ENCODE measurements around the gene MSLN. TPM values are rescaled to one million over a fixed set of nuclear protein-coding genes. Genes with fewer than 3 reads are reported as not detected.

MSLN gene
- total and polyA plus RNA-seq, 9 of the 15 experiments (the other 6 are each of a cell fraction or from before 2014, with no cell fraction given), result not detected

DNA sequence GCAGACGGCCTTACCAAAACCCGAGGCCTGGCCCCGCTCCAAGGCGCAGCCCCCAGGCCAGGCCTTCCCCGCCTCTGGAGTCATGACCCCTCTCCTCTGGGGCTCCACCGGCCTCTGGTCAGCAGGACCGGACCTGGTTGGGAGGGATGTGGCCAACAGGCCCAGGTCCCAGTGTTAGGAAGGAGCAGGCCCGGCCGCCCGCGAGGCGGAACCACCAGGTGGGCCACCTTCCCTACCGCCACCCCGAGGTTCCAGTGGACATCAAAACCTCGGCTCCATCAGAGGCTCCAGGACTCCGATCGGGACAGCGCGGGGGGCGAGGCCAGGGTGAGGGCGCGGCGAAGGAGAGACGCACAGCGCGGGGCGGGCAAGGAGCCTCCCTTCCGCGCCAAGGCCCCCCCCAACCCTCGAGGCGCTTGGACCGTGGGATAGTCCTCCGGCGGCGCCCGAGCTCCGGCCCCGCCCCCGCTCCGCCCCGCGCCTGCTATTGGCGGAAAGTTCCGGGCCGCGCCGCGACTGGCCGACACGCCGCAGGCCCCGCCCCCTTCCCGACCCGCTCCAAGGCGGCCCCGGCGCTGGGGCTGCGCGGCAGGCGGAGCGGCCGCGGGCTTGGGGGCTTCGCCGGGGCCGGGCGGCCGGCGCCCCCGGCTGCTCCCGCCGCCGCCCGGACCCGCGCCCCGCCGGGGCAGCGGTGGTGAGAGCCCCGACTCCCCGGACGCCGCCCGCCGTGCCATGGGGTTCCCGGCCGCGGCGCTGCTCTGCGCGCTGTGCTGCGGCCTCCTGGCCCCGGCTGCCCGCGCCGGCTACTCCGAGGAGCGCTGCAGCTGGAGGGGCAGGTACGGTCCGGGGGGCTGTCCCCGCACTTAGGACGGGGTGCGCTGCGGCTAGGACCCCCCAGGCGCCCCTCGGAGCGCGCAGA lies 45.7 kb upstream of the MSLN start, which contains the start of gene METRN (continued):
- TF ChIP-seq, protein P1, sequence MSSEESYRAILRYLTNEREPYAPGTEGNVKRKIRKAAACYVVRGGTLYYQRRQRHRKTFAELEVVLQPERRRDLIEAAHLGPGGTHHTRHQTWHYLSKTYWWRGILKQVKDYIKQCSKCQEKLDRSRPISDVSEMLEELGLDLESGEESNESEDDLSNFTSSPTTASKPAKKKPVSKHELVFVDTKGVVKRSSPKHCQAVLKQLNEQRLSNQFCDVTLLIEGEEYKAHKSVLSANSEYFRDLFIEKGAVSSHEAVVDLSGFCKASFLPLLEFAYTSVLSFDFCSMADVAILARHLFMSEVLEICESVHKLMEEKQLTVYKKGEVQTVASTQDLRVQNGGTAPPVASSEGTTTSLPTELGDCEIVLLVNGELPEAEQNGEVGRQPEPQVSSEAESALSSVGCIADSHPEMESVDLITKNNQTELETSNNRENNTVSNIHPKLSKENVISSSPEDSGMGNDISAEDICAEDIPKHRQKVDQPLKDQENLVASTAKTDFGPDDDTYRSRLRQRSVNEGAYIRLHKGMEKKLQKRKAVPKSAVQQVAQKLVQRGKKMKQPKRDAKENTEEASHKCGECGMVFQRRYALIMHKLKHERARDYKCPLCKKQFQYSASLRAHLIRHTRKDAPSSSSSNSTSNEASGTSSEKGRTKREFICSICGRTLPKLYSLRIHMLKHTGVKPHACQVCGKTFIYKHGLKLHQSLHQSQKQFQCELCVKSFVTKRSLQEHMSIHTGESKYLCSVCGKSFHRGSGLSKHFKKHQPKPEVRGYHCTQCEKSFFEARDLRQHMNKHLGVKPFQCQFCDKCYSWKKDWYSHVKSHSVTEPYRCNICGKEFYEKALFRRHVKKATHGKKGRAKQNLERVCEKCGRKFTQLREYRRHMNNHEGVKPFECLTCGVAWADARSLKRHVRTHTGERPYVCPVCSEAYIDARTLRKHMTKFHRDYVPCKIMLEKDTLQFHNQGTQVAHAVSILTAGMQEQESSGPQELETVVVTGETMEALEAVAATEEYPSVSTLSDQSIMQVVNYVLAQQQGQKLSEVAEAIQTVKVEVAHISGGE (CRISPR knock-in tag; IDR thresholded peaks at IDR 0.05), result 0 out of 6 replicates have a peak, but pooled peaks of 1 of the 3 experiments have one; percentile 3
- TF ChIP-seq, protein P2, sequence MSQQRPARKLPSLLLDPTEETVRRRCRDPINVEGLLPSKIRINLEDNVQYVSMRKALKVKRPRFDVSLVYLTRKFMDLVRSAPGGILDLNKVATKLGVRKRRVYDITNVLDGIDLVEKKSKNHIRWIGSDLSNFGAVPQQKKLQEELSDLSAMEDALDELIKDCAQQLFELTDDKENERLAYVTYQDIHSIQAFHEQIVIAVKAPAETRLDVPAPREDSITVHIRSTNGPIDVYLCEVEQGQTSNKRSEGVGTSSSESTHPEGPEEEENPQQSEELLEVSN (IDR thresholded peaks at IDR 0.05; ENCODE audit: borderline replicate concordance in 1 of 2, extremely low read depth in 1 of 2, insufficient read depth in 1 of 2, insufficient read length in 1 of 2, low read depth in 1 of 2, low read length in 1 of 2, poor library complexity in 1 of 2, severe bottlenecking in 1 of 2), result peak; percentile 84 to 91
- TF ChIP-seq NFIC (IDR thresholded peaks at IDR 0.05) (peak; percentile 55; the same call in 1 of the 2 replicates), PHF8 (IDR thresholded peaks at IDR 0.05; ENCODE audit: borderline replicate concordance, low read length) (peak; percentile 42; the same call in 1 of the 2 replicates)
